Panc1 (cell line): ENCODE data around the gene MATCAP1. TPM values are rescaled to one million over a fixed set of nuclear protein-coding genes. Genes with fewer than 3 reads are reported as not detected.

ENCODE experiments used
- ATAC-seq: fragments of 200-7000 bp; cut with Tn5 transposase; 2 replicates; pipeline ENCODE4 v1.9.1; 2020; ENCODE audit warnings: mild to moderate bottlenecking, moderate library complexity
- BruUV-seq: library from RNA; stranded (reverse); fragments of 400-500 nt; replicated peaks from 2 replicates; lab custom pipeline; 2021; lab: Mats Ljungman, UMichigan
- CTCF ChIA-PET: fragments of 300-600 bp; sonication (Branson Sonifier 250); formaldehyde crosslinking; loops from one replicate; lab custom pipeline; 2022; ENCODE audit warnings: antibody characterized with exemption; lab: Charles Lee
- POLR2A ChIA-PET: fragments of 300-600 bp; sonication (Branson Sonifier 250); formaldehyde crosslinking; loops from one replicate; lab custom pipeline; 2022; ENCODE audit warnings: antibody characterized with exemption; lab: Charles Lee
- DNase-seq: peaks from one replicate; pipeline ENCODE4 v3.0.0-alpha.2; 2010; ENCODE audit warnings: low read depth, low spot score
- H3K27ac ChIP-seq: 2 replicates; pipeline ENCODE4 v1.5.1; 2011; ENCODE audit warnings: mild to moderate bottlenecking, low read length, inconsistent platforms
- H3K27me3 ChIP-seq: fragments of 200-500 bp; sonication (Bioruptor generic); 2 replicates; pipeline ENCODE4 v1.6.0; 2014; ENCODE audit warnings: low read length, inconsistent platforms; ENCODE audit not compliant: control insufficient read depth, insufficient read depth
- H3K36me3 ChIP-seq: fragments of 200-500 bp; sonication (Bioruptor generic); 2 replicates; pipeline ENCODE4 v1.5.1; 2014; ENCODE audit warnings: inconsistent platforms, mild to moderate bottlenecking, low read length, moderate library complexity; ENCODE audit not compliant: control insufficient read depth, insufficient read depth
- H3K4me1 ChIP-seq: 2 replicates; pipeline ENCODE4 v1.5.1; 2011; ENCODE audit warnings: inconsistent platforms, mild to moderate bottlenecking, low read length, moderate library complexity; ENCODE audit not compliant: control insufficient read depth, insufficient read depth
- H3K4me3 ChIP-seq, 2 experiments: 2 replicates each; pipeline ENCODE4 v1.5.1; 2011 to 2012; ENCODE audit warnings: low read depth in 2 of 2, low read length in 2 of 2, mild to moderate bottlenecking in 2 of 2, inconsistent platforms in 1 of 2, moderate library complexity in 1 of 2
- H3K9me3 ChIP-seq: fragments of 200-500 bp; sonication (Bioruptor generic); 2 replicates; pipeline ENCODE4 v1.5.1; 2014; ENCODE audit warnings: low read depth, mild to moderate bottlenecking, inconsistent platforms, low read length, moderate library complexity; ENCODE audit not compliant: control insufficient read depth, insufficient read depth
- POLR2AphosphoS5 ChIP-seq: IDR thresholded peaks from 2 replicates; pipeline ENCODE4 v1.6.1; 2012; ENCODE audit warnings: mild to moderate bottlenecking, low read depth, low read length, moderate library complexity
- SIN3A ChIP-seq: IDR thresholded peaks from 2 replicates; pipeline ENCODE4 v1.6.1; 2012; ENCODE audit warnings: low read depth, mild to moderate bottlenecking, low read length, moderate library complexity, borderline replicate concordance; ENCODE audit not compliant: insufficient read depth
- TCF7L2 ChIP-seq: IDR thresholded peaks from 2 replicates; pipeline ENCODE4 v1.6.1; 2011; ENCODE audit warnings: mild to moderate bottlenecking, low read depth, low read length, inconsistent platforms
- in situ Hi-C: cut with HindIII; loops from 2 replicates; pipeline ENCODE4 v1.10.0; 2016; ENCODE audit warnings: low sequenced_read_pairs, low pct_unique_long_range_greater_than_20kb
- intact Hi-C: fragments of 100-400 bp; cut with micrococcal nuclease; formaldehyde crosslinking; loops from one replicate; pipeline ENCODE4 v1.10.0; 2022; ENCODE audit not compliant: unreplicated experiment
- total RNA-seq: library from RNA; stranded (reverse); gene quantifications from one replicate; pipeline ENCODE4 v1.2.1, GENCODE V29; 2021; ENCODE audit not compliant: unreplicated experiment
- TF ChIP-seq, protein P1 (sequence below): fragments of 450-650 bp; IDR thresholded peaks from 2 replicates; pipeline ENCODE4 v1.5.1; 2017; ENCODE audit warnings: mild to moderate bottlenecking
- TF ChIP-seq, protein P2 (sequence below), 2 experiments: IDR thresholded peaks; 2 replicates each; pipeline ENCODE4 v1.6.1; 2011 to 2012; ENCODE audit warnings: low read depth in 2 of 2, control low read depth in 1 of 2, low read length in 1 of 2, mild to moderate bottlenecking in 1 of 2, moderate library complexity in 1 of 2; ENCODE audit not compliant: insufficient read depth in 1 of 2

MATCAP1 gene
- total RNA-seq, 1 experiment from 2014 or later, result 13.9 TPM

DNA sequence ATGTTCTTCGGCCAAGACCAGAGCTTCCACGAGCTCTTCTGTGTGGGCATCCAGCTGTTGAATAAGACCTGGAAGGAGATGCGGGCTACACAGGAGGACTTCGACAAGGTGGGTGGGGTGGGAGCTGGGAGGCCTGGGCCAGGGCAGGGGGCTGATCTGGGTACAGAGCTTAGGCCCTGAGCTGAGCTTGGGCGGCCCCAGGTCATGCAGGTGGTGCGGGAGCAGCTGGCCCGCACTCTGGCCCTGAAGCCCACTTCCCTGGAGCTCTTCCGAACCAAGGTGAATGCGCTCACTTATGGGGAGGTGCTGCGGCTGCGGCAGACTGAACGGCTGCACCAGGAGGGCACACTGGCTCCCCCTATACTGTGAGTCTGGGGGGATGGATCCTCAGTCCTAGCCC is 18.7 kb upstream of the MATCAP1 start:
- no peaks in the 10 kb centered on the region for H3K9me3 ChIP-seq
- ChIA-PET CTCF (no interaction called here), POLR2A (no interaction called here)
- H3K27ac ChIP-seq, result no peak overlapping the region
- intact Hi-C loops, result no loop called here
- in situ Hi-C loops, result no loop called here
- peaks cover 16% of the 10 kb centered on the region for H3K4me1 ChIP-seq
- no peaks in the 10 kb centered on the region for H3K27me3 ChIP-seq
- TF ChIP-seq, protein P1, sequence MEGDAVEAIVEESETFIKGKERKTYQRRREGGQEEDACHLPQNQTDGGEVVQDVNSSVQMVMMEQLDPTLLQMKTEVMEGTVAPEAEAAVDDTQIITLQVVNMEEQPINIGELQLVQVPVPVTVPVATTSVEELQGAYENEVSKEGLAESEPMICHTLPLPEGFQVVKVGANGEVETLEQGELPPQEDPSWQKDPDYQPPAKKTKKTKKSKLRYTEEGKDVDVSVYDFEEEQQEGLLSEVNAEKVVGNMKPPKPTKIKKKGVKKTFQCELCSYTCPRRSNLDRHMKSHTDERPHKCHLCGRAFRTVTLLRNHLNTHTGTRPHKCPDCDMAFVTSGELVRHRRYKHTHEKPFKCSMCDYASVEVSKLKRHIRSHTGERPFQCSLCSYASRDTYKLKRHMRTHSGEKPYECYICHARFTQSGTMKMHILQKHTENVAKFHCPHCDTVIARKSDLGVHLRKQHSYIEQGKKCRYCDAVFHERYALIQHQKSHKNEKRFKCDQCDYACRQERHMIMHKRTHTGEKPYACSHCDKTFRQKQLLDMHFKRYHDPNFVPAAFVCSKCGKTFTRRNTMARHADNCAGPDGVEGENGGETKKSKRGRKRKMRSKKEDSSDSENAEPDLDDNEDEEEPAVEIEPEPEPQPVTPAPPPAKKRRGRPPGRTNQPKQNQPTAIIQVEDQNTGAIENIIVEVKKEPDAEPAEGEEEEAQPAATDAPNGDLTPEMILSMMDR, result no peak
- TF ChIP-seq, protein P2, sequence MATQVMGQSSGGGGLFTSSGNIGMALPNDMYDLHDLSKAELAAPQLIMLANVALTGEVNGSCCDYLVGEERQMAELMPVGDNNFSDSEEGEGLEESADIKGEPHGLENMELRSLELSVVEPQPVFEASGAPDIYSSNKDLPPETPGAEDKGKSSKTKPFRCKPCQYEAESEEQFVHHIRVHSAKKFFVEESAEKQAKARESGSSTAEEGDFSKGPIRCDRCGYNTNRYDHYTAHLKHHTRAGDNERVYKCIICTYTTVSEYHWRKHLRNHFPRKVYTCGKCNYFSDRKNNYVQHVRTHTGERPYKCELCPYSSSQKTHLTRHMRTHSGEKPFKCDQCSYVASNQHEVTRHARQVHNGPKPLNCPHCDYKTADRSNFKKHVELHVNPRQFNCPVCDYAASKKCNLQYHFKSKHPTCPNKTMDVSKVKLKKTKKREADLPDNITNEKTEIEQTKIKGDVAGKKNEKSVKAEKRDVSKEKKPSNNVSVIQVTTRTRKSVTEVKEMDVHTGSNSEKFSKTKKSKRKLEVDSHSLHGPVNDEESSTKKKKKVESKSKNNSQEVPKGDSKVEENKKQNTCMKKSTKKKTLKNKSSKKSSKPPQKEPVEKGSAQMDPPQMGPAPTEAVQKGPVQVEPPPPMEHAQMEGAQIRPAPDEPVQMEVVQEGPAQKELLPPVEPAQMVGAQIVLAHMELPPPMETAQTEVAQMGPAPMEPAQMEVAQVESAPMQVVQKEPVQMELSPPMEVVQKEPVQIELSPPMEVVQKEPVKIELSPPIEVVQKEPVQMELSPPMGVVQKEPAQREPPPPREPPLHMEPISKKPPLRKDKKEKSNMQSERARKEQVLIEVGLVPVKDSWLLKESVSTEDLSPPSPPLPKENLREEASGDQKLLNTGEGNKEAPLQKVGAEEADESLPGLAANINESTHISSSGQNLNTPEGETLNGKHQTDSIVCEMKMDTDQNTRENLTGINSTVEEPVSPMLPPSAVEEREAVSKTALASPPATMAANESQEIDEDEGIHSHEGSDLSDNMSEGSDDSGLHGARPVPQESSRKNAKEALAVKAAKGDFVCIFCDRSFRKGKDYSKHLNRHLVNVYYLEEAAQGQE (IDR thresholded peaks at IDR 0.05; ENCODE audit: insufficient read depth in 1 of 2, low read depth in 2 of 2, low read length in 1 of 2), result no peak
- TF ChIP-seq TCF7L2 (no peak), POLR2AphosphoS5 (no peak), SIN3A (no peak)
- BruUV-seq, result no TSS peak
- ATAC-seq, result no peak
- DNase-seq, result no peak
- no peak overlapping the region for H3K4me3 ChIP-seq
- no peaks in the 10 kb centered on the region; the same call in 1 of the 2 replicates for H3K36me3 ChIP-seq

GRCh38 chr16:67201411-67202345 is 17.9 kb upstream of the MATCAP1 start:
- TF ChIP-seq TCF7L2, result no peak
- TF ChIP-seq, protein P2 (IDR thresholded peaks at IDR 0.05; ENCODE audit: insufficient read depth in 1 of 2, low read depth in 2 of 2, low read length in 1 of 2), result no peak
- no peak for TF ChIP-seq POLR2AphosphoS5
- TF ChIP-seq SIN3A, result no peak
- TF ChIP-seq, protein P1, result no peak
- ATAC-seq (no peak), DNase-seq (no peak)
- no TSS peak for BruUV-seq
- Histone ChIP-seq H3K4me3 (no peak overlapping the region), H3K9me3 (no peaks in the 10 kb centered on the region), H3K36me3 (no peaks in the 10 kb centered on the region; the same call in 1 of the 2 replicates), H3K4me1 (peaks cover 16% of the 10 kb centered on the region), H3K27ac (no peak overlapping the region), H3K27me3 (no peaks in the 10 kb centered on the region)
- ChIA-PET CTCF (no interaction called here), POLR2A (no interaction called here)
- in situ Hi-C loops, result no loop called here
- intact Hi-C loops, result no loop called here
